NCI-H2081 (cell line): Measurements from ENCODE around the gene OR56A4.
"Not testable (repeated sequence)": the region's sequence is repeated elsewhere in the genome, so short reads cannot be mapped to it uniquely, and the experiment has no call there.

Experiments used
- DNase-seq, 2 experiments: peaks; one replicate each; lab custom pipeline; 2025; lab: John Stamatoyannopoulos, UW

OR56A4 gene

GRCh38 chr11:5960704-5961320, 45.9 kb downstream of the OR56A4 start:
- not testable (repeated sequence) for DNase-seq

- DNase-seq = no peak
Measured at GRCh38 chr11:5955586-5955985, 51.2 kb downstream of the OR56A4 start.
